ENCODE measurements around the gene MELTF.

GRCh38 chr3:197001106-197001971 is 28.3 kb downstream of the MELTF start:
- TF ChIP-seq, protein P1, sequence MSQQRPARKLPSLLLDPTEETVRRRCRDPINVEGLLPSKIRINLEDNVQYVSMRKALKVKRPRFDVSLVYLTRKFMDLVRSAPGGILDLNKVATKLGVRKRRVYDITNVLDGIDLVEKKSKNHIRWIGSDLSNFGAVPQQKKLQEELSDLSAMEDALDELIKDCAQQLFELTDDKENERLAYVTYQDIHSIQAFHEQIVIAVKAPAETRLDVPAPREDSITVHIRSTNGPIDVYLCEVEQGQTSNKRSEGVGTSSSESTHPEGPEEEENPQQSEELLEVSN (IDR thresholded peaks at IDR 0.05; ENCODE audit: borderline replicate concordance, low read depth), result no peak
- TF ChIP-seq MAFK (IDR thresholded peaks at IDR 0.05; ENCODE audit: partially characterized antibody) (no peak), BHLHE40 (IDR thresholded peaks at IDR 0.05; ENCODE audit: low read depth, low read length) (no peak), CHD4 (IDR thresholded peaks at IDR 0.05; ENCODE audit: borderline replicate concordance) (no peak), POLR2A (IDR thresholded peaks at IDR 0.05; ENCODE audit: low read length) (no peak), RAD21 (conservative IDR thresholded peaks at IDR 0.05 in 1 of 2, IDR thresholded peaks at IDR 0.05 in 1 of 2) (no peak)
- TF ChIP-seq, protein P2, sequence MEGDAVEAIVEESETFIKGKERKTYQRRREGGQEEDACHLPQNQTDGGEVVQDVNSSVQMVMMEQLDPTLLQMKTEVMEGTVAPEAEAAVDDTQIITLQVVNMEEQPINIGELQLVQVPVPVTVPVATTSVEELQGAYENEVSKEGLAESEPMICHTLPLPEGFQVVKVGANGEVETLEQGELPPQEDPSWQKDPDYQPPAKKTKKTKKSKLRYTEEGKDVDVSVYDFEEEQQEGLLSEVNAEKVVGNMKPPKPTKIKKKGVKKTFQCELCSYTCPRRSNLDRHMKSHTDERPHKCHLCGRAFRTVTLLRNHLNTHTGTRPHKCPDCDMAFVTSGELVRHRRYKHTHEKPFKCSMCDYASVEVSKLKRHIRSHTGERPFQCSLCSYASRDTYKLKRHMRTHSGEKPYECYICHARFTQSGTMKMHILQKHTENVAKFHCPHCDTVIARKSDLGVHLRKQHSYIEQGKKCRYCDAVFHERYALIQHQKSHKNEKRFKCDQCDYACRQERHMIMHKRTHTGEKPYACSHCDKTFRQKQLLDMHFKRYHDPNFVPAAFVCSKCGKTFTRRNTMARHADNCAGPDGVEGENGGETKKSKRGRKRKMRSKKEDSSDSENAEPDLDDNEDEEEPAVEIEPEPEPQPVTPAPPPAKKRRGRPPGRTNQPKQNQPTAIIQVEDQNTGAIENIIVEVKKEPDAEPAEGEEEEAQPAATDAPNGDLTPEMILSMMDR (IDR thresholded peaks at IDR 0.05), result no peak

Data from A549 (cell line).